Transverse colon (tissue), 4 donors: Measurements from ENCODE around the gene IL1A.

ENCODE experiments used
- EP300 ChIP-seq: sonication (generic); formaldehyde crosslinking; IDR thresholded peaks from one replicate; pipeline ENCODE4 v1.6.1; 2017; ENCODE audit warnings: antibody characterized with exemption, low read depth
- POLR2AphosphoS5 ChIP-seq, 3 donors: sonication (generic); formaldehyde crosslinking; IDR thresholded peaks; one replicate each; pipeline ENCODE4 v1.6.1; 2016; ENCODE audit warnings: antibody characterized with exemption in 3 of 3
- TF ChIP-seq, protein P1 (sequence below), 5 experiments: fragments of 200-600 bp in 3 of 5; fragments of 450-650 bp in 2 of 5; sonication (generic) in 3 of 5; IDR thresholded peaks; 1 replicate in 2 of 5; 2 replicates in 3 of 5; pipeline ENCODE4 v1.5.1; 2016 to 2017; ENCODE audit warnings: antibody characterized with exemption in 5 of 5, inconsistent platforms in 3 of 5, mild to moderate bottlenecking in 2 of 5, moderate library complexity in 1 of 5

DNA sequence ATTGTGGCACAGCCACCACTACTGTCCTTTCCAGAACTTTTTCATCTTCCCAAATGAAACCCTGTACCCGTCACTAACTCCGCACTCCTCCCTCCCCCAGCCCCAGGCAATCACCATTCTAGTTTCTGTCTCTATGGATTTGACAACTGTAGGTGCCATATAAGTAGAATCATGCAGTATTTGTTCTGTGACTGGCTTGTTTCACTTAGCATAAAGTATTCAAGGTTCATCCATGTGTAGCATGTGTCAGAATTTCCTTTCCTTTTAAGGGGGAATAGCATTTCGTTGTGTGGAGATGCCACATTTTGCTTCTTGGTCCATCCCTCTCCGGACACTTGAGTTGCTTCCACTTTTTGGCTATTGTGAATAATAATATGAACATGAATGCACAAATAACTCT, 19.0 kb downstream of the IL1A start:
- TF ChIP-seq POLR2AphosphoS5 (IDR thresholded peaks at IDR 0.05), result no peak
- TF ChIP-seq, protein P1, sequence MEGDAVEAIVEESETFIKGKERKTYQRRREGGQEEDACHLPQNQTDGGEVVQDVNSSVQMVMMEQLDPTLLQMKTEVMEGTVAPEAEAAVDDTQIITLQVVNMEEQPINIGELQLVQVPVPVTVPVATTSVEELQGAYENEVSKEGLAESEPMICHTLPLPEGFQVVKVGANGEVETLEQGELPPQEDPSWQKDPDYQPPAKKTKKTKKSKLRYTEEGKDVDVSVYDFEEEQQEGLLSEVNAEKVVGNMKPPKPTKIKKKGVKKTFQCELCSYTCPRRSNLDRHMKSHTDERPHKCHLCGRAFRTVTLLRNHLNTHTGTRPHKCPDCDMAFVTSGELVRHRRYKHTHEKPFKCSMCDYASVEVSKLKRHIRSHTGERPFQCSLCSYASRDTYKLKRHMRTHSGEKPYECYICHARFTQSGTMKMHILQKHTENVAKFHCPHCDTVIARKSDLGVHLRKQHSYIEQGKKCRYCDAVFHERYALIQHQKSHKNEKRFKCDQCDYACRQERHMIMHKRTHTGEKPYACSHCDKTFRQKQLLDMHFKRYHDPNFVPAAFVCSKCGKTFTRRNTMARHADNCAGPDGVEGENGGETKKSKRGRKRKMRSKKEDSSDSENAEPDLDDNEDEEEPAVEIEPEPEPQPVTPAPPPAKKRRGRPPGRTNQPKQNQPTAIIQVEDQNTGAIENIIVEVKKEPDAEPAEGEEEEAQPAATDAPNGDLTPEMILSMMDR (IDR thresholded peaks at IDR 0.05), result no peak
- TF ChIP-seq EP300, result no peak
